NCI-H2029 (cell line): ENCODE measurements around the gene SLX4IP.
A peak's percentile ranks its signal among the peaks of the same experiment; 100 is the strongest.

Experiments
- DNase-seq: peaks from one replicate; lab custom pipeline; 2025; lab: John Stamatoyannopoulos, UW

Gene SLX4IP

DNA sequence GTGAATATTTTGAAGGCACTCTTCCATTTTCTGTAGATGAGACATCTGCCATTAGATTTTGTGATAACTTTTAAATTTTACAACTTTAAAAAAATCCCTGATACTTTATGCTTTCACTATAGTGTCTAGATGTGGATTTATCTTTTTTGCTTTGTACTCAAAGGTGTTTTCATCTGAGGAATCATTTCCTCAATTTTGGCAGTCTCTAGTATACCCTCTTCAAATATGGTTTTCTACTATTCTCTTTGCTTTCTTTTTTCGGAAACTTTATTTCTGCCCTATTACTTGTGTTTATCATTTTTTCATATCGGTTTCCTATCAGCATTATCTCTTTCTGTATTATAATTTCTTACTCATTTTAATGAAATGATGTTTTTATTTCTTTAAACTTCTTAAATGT is 62.2 kb downstream of the SLX4IP start:
- no peak for DNase-seq

DNA sequence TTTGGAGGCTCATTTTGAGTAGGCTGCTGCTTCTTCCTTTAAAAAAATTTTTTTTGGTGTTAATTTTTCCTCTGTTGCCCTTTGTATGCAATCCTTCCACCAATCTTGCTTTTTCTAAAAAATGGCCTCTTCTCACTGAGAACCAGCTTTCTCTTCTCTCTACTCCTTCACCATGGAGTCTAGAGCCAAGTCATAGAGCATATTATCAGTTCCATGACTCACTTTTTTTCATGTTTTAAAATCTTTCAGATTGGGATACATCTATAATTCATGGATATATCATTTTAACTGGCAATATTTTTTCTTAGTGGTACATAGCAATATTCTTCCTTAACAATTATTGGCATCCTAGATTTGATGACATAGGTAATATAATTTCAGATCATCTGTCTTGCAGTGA is 62.7 kb downstream of the SLX4IP start:
- no peak for DNase-seq

DNA sequence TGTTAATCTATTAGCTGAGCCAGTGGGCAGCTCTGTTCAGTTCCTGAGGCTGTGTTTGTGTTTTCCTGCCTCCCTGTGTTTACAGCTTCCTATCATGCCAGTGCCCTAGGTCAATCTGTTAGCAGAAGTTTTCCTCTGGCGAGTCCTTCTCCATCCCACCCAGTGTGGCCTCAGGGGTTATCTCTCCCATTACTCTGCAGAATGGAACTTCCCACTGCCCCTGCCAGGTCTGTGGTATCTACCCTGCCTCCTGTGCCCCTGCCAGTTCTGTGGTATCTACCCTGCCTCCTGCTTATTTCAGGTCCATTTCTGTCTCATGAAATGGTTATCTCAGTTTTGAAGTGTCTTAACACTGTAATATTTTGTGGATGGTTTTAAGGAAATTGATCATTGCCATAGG is 63.1 kb downstream of the SLX4IP start:
- DNase-seq: no peak

DNA sequence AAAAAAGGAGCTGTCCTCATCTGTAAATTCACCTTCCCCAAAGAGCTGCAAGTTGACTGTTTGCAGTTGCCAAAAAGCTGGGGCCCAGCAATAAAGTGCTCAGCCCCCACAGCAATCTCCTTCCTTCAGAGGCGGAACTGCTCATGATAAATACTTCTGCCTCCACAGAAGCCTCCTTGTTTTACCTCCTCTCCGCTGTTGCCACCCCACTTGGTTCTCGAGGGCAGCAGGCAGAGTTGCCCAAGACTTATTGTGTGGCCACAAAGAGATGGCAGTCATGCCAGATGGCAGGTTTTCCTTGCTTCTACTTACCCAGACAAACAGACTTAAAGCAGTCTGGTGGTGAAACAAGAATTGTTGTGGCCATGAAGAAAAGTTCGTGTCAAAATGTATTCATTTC is 66.3 kb downstream of the SLX4IP start:
- DNase-seq: no peak

DNA sequence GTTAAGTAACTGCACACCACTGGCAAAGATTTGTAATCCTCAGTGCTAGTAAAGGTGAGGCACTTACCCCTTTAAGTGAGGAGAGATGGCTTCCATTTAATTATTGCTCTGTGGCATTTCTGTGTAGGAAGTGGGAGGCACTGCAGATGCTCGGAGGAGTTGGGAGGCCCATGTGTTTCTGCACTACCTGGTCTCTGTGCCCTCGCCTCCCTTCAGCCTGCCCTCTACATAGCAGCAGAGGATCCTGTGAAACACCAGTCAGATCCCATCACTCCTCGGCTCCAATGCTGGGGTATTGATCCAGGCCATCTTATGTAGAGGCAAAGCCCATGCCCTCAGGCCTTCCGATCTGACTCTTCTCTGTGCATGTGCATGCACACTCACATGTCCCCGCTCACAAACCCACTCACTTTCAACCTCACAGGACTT is 67.0 kb downstream of the SLX4IP start:
- DNase-seq: no peak

DNA sequence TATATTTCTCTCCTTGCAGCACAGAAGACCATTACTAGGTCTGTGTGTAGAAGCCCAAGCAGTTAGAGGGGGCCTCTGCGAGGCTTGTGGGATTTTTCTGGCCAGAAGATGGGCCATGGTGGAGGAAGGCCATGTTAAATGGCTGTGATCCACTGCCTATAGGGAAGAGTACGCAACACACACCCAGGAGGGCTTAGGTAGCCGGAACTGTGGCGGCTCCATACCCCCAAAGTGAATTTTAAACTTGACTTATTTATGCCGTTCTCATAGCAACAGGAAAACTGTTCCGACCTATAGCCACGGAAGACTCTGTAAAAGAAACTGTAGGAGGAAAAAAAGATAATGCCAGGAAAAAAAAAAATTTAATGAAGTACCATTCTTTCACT is 69.5 kb downstream of the SLX4IP start:
- DNase-seq: no peak

DNA sequence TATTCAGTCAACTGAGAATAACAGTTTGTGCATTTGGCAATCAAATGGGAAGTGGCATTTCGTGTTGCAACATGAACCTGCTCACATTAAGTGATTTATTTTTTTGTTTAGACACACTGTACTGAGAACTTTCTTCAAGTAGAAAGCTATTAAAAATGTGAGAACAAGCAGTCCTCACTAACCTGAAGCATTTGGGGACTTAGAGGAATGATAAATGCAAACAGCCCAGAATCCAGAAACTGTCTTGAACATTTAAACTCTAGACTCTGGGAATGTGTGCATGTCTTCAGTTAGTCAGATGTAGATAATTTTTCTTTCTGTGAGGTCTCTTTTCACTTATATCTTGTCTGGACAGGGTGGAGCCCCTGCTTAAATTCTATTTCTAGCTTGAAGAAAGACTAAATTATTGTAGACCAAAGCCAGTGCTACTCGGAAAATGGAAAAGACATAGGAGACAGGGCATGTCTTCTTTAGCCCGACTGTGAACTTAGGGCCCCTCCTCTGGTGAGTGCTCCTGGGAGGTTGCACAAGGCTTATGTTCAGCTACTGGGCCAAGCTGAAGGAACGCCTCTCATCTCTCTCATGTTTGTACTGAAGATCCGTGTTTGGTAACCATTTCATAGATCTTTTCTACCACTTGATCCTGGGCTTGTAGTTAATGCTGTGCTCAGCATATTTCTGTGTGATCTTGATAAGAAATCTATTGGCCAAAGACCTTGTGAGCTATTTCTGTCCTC is 70.1 kb downstream of the SLX4IP start:
- DNase-seq: no peak

DNA sequence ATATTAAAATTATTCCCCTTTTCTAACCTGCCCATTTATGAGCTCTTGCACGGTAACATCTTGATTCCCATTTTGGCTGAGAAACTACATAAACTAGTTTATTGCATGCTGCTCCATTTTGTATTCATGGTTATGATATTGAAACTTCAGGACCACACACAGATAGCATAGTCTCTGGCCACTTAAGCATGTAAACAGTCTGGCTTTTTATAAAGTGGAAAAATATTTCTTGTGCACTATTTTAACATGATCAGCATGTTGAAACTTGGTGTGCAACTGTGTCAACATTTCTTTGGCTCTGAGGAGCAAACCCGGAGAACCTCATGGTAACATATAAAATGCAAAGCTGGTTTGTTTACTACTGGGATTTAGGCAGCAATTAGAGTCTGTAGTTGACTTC is 70.7 kb downstream of the SLX4IP start:
- no peak for DNase-seq

DNA sequence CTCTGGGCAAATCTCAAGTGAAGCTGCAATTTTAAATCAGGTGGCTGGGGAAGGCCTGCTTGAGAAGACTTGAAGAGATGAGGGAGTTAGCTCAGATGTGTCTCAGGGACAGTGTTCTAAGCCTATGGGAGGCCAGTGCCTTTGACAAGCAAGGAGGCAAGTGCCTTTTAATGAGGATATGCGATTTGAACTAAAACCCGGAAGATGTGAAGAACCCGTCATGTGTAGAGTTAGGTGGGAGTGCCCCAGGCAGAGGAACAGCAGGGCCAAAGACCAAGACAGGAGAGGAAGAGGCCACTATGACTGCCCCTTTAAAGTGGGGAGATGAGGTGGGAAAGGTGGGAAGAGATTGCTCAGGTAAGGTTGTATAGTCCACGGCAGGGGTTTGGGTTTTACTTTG is 71.9 kb downstream of the SLX4IP start:
- no peak for DNase-seq

DNA sequence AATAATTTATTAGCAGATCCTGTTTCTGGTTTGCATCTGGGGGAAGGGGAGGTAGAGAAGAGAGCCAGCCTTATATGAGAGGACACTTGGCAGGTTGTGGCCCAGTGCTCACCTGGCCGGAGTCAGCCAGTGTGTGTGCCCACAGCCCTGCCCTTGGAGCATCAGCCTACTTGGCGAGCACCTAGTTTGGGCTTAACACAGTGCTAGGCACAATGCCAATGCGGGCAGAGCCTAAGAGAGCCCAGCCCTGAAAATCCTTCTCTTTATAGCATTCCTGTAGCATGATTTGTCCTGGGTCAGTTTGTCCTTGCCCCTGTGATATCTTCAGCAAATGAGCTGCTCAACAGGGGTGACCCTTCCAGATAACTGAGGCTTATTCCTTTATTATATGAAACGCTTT is 73.0 kb downstream of the SLX4IP start:
- DNase-seq: no peak

DNA sequence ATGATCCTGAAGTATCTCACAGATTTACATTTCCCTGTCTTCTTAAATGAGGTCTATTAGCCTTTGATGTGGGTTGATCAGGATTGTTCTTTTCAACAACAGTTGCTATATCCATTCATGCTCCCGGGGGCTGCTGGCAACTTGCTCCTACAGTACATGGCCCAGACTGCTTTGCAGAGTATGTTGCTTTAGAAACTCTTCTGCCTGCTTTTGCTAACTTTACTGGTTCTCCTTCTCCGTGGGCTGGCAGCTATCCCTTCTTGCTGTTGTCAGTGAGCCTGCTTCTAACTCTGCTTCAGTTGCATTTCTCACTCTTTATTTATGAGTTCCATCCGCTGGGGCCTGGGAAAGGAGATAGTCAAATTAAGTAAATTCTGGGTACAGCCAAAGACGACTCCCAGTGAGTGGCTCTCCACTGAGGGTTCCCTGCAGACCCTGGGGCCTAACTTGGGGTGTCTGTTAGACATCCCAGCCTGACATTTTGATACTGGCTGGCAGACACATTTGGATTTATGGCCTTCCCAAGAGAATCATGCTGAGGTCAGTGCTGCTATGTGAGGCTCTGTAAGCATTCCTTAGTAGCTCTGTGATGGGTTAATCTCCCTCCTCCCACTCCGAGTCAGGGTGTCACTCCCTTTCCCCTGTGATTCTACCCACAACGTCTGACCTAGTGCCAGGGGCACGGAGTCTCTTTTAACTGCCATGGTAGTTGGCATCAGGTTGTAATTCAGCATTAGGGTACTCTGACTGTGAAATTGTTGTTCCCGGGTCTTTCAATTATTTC is 73.6 kb downstream of the SLX4IP start:
- no peak for DNase-seq

DNA sequence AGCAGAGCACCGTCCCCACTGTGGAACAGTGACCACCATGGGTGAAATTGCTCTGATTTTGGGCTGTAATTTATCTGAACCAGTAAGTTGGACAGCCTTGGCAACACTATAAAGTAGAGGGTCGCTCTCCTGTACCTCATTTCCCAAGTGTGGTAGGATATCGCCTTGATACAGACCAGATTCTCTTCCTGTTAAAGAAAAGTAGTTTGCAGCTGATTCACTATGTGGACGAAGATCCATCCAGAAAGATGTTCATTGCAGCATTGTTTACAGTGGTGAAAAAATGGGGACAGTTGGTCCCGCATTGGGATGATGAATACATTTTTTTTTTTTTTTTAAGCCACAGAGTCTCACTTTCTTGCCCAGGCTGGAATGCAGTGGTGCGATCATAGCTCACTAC is 74.3 kb downstream of the SLX4IP start:
- DNase-seq: no peak

DNA sequence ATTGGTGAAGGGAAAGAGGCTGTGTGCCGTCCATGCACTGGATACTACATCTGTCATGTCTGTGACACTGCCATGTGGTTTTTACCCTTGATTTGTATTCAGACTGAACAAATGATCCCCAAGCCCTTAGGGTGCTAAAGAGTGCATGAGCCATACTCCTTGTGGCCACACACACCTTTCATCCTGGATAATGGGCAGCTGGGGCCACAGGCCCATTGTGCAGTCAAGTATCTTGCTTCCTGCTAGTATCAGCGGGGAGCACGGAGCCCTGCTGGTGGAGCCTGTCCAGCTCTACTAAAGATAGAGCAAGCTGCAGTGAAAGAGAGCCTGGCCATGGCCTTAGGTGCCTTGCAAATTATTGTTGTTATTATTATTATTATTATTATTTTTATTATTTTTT is 75.1 kb downstream of the SLX4IP start:
- DNase-seq: peak; percentile 56

DNA sequence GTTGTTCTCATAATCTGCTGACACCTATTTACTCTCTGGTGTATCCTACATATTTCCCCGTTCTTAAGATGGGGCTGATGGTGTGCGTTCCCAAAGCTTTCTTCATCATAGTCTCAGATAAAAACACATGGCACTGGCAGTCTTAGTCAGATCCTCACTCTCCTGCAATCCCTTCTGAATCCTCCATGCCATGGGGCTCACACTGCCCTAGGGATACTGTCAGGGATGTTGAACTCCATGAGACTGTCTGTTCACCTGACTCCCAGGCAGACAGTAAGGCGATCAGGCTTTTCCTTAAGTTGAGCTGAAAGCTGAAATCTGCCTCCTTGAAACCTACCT is 76.0 kb downstream of the SLX4IP start:
- DNase-seq: peak; percentile 50

DNA sequence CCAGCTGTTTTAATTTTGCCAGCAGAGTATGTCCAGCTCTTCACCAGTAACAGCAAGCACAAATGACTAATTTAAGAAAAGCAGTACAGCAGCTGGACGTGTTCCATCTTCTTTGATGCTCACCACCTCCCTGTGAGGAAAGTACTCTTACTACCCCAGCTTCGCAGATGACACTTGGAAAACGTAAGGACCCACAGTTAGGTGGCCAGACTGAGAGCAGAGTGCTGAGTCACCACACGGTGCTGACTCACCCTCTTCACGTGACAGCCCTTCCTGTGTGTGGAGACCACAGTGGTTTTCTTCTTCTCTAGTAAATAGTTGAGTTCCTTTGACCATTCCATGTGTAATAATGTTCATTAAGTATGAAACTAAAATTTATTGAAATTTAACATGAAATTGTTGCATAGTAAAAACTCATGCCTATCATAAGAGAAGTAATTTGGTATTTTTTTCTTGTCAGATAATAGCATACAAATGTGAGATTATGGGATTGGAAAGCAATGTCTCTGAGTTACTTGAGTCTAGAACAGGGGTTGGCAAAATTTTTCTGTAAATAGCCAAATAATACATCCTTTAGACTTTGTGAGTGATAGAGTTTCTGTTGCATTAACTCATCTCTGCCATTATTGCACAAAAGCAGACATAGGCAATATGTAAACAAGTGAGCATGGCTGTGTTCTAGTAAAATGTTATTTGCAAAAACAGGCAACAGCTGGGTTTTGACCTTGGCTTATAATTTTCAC is 76.6 kb downstream of the SLX4IP start:
- peak; percentile 61 for DNase-seq

DNA sequence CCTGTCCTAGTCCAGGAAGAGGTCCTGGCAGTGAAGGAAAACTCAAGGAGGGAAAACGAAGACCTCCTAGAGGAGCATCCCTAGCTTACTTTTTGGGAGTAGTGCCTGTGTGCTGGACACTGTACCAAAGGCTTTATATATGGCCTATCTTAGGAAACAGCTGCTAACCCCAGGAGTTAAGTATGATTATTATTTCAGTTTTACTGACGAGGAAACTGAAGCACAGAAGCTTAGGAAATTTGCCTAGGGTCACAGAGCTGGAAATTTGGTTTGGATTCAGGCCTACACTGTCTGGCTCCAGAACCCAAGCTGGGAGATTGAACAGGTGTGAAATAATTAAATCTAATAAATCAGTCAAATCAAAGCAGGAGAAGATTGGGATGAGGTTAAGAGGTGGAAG is 78.0 kb downstream of the SLX4IP start:
- no peak for DNase-seq

DNA sequence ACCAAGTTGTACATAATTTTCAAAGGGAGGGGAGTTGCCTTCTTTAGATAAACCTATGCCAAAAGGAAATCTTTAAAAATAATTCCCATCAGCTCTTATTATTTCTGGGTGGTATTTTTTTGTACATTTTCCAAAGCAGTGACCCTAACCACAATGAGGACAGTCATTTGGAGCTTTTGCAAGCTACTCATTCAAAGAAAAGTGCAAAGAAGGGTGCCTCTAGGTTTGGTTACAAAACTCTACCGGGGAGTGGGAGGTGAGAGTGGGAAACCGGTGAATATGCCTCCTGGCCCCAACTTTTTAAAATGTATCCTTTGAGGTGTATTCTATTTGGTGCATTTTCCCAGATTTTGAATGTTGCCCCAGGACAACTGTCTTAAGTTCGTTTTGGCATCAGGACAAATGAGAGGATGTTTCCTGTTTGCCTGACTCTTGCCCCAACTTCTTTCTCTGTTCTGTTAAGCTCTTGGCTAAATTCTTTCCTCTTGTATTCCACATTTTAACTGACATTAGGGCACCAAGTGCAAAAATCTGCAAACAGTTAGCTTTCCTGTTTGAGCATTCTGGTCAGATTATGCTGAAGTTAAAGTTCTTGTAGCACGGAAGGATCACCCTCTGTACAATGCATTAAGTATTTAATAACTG is 78.9 kb downstream of the SLX4IP start:
- DNase-seq: no peak

DNA sequence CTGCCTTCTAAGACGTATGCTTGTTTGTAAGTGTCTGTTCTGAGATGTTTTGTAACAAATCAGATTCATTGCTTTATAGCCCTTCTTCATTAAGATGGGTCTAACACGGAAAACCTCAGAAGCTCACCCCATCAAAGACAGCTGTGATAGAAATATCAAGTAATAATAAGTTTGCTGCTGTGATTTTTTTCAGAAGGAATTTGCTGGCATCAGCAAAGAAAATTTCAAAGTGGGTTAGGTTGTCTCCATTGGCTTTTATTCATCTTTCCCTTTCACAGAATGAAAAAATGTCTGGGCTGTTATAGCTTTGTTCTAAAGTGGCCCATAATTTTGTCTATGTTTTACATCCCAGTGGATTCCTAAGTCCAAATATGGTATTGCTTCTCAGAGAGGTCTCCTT is 81.4 kb downstream of the SLX4IP start:
- no peak for DNase-seq

DNA sequence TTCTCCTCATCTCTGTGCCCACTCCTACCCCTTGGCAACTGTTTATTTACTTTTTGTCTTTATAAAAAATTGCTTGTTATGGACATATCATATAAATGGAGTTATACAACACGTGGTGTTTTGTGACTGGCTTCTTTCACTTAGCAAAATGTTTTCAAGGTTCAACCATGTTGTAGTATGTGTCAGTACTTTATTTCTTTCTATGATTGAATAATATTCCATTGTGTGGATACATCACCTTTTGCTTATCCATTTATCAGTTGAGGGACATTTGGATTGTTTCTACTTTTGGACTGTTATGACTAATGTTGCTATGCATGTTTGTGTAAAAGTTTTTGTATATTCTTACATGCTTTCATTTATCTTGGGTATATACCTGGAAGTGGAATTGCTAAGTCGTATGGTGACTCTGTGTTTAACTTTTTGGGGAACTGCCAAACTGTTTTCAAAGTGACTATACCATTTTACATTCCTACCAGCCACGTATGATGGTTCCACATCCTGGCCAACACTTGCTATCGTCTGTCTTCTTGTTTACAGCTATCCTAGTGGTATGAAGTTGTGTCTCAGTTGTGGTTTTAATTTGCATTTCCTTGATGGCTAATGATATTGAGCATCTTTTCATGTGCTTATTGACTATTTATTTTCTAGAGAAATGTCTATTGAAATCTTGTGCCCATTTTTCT is 84.4 kb downstream of the SLX4IP start:
- DNase-seq: no peak

DNA sequence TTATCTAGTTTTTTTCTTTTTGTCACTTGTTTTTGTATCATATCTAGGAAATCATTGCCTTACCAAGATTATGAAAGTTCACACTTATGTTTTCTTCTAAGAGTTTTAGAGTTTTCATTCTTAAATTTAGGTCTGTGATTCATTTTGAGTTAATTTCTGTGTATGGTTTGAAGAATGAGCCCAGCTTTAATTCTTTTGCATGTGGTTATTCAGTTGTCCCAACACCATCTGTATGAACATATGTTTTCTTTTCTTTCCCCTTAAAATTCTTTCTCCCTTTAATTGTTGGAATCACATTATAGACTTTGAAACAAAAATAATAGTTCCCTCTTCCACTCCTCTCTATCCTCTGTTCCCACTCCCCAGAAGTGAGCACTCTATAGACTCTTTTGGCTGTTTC is 85.4 kb downstream of the SLX4IP start:
- no peak for DNase-seq

DNA sequence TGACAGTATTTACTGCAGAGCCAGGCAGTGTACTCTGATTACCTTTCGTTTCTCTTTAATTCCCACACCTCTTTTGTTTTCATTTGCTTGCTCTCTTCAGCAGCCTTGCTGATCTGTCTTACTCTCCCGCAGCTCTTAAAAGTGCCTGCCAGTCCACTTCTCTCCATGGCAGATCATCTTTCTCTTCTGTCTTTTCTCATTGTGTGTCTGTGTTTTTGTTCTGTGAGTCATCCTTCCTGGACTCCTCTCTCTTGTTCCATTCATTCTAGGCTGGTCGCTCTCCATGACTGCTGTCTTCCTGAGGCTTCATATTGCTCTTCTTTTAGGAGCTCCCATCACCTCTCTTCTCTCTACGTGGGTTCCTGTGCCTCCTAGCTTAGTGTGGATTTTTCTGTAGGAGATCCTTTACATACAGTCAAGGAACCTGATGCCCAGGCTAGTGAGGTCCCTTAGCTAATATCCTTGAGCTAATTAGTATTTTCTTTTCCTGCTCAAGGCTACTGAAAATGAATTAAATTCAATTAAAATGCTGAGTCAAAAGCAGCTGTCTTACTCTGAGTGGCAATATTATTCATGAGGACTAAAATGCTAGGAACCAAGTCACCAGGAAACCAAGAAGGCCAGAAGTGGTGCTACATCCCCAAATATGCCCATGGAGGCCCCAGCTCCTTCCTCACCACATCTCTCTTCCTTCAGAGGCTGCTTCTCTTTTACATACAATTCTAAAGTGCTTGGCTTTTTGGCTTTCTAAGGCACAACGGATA is 86.1 kb downstream of the SLX4IP start:
- peak; percentile 66 for DNase-seq
